Measurements from ENCODE around the gene SYNPR.

Gene SYNPR

GRCh38 chr3:63588895-63589294 lies 310.8 kb downstream of the SYNPR start:
- Histone ChIP-seq H3K36me3 (ENCODE audit: insufficient read depth, low read length) (no peaks in the 10 kb centered on the region), H3K9ac (ENCODE audit: low read length) (no peak overlapping the region), H3K27me3 (ENCODE audit: control insufficient read depth in 1 of 2, insufficient read depth in 2 of 2, low read length in 2 of 2) (no peaks in the 10 kb centered on the region), H3K9me3 (ENCODE audit: low read length) (peaks cover 4% of the 10 kb centered on the region), H3K4me1 (ENCODE audit: insufficient read depth, low read length) (no peaks in the 10 kb centered on the region), H3K27ac (ENCODE audit: low read depth, low read length) (no peak overlapping the region), H3K4me3 (ENCODE audit: low read depth in 1 of 2, low read length in 2 of 2) (no peak overlapping the region)

DNA sequence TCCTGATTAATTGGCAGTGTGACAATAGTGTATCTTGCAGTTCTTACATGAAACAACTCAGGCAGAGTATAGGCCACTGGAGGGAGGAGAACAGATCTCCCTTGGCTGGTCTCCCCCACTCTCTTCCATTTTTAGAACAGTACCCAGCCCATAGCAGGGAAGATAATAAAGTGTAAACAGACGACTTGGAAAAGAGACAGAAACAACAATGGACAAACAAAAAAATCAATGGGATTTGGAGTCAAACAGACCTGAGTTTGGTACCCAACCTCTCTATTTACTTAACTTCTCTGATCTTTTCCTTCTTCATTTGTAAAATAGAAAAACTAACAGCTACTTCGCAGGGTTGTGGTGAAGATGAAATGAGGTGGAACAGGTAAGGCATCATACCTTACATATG lies 315.7 kb downstream of the SYNPR start:
- H3K9me3 ChIP-seq (ENCODE audit: low read length), result peaks cover 4% of the 10 kb centered on the region
- H3K4me1 ChIP-seq (ENCODE audit: insufficient read depth, low read length), result no peaks in the 10 kb centered on the region
- H3K4me3 ChIP-seq (ENCODE audit: low read depth in 1 of 2, low read length in 2 of 2), result no peak overlapping the region
- H3K27me3 ChIP-seq (ENCODE audit: control insufficient read depth in 1 of 2, insufficient read depth in 2 of 2, low read length in 2 of 2), result no peaks in the 10 kb centered on the region
- no peak overlapping the region for H3K9ac ChIP-seq (ENCODE audit: low read length)
- no peaks in the 10 kb centered on the region for H3K36me3 ChIP-seq (ENCODE audit: insufficient read depth, low read length)
- H3K27ac ChIP-seq (ENCODE audit: low read depth, low read length), result no peak overlapping the region

DNA sequence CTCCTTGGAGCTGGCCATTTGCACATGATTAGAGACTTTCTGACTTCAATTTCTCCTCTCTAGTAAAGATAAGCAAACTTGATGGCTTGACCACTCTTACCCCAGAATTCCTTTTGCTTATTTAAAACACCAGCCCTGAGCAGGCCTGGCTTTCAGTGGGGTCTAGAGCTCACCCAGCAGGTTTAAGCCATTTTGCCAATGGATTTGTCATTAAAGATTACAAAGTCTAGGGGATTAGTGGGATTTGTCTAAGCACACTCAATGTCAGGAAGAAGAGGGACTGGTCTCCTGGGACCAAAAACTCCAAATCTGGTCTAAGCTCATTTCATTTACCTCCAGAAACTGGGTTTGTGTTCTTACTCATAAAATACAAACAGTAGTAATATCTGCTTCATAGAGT lies 317.1 kb downstream of the SYNPR start:
- Histone ChIP-seq H3K9ac (ENCODE audit: low read length) (no peak overlapping the region), H3K27me3 (ENCODE audit: control insufficient read depth in 1 of 2, insufficient read depth in 2 of 2, low read length in 2 of 2) (no peaks in the 10 kb centered on the region), H3K27ac (ENCODE audit: low read depth, low read length) (no peak overlapping the region), H3K4me3 (ENCODE audit: low read depth in 1 of 2, low read length in 2 of 2) (no peak overlapping the region), H3K9me3 (ENCODE audit: low read length) (no peaks in the 10 kb centered on the region), H3K4me1 (ENCODE audit: insufficient read depth, low read length) (no peaks in the 10 kb centered on the region), H3K36me3 (ENCODE audit: insufficient read depth, low read length) (no peaks in the 10 kb centered on the region)

GRCh38 chr3:63597019-63597418 lies 318.9 kb downstream of the SYNPR start:
- H3K9ac ChIP-seq (ENCODE audit: low read length), result no peak overlapping the region
- no peaks in the 10 kb centered on the region for H3K36me3 ChIP-seq (ENCODE audit: insufficient read depth, low read length)
- no peak overlapping the region for H3K4me3 ChIP-seq (ENCODE audit: low read depth in 1 of 2, low read length in 2 of 2)
- no peaks in the 10 kb centered on the region for H3K9me3 ChIP-seq (ENCODE audit: low read length)
- no peak overlapping the region for H3K27ac ChIP-seq (ENCODE audit: low read depth, low read length)
- H3K27me3 ChIP-seq (ENCODE audit: control insufficient read depth in 1 of 2, insufficient read depth in 2 of 2, low read length in 2 of 2), result no peaks in the 10 kb centered on the region
- H3K4me1 ChIP-seq (ENCODE audit: insufficient read depth, low read length), result no peaks in the 10 kb centered on the region

GRCh38 chr3:63607716-63608115 lies 329.6 kb downstream of the SYNPR start:
- no peak overlapping the region for H3K4me3 ChIP-seq (ENCODE audit: low read depth in 1 of 2, low read length in 2 of 2)
- no peaks in the 10 kb centered on the region for H3K4me1 ChIP-seq (ENCODE audit: insufficient read depth, low read length)
- H3K27me3 ChIP-seq (ENCODE audit: control insufficient read depth in 1 of 2, insufficient read depth in 2 of 2, low read length in 2 of 2), result no peaks in the 10 kb centered on the region
- H3K27ac ChIP-seq (ENCODE audit: low read depth, low read length), result no peak overlapping the region
- H3K9me3 ChIP-seq (ENCODE audit: low read length), result no peaks in the 10 kb centered on the region
- no peaks in the 10 kb centered on the region for H3K36me3 ChIP-seq (ENCODE audit: insufficient read depth, low read length)
- no peak overlapping the region for H3K9ac ChIP-seq (ENCODE audit: low read length)

- H3K9me3 ChIP-seq (ENCODE audit: low read length), result no peaks in the 10 kb centered on the region
- H3K27ac ChIP-seq (ENCODE audit: low read depth, low read length), result no peak overlapping the region
- H3K36me3 ChIP-seq (ENCODE audit: insufficient read depth, low read length), result no peaks in the 10 kb centered on the region
- H3K9ac ChIP-seq (ENCODE audit: low read length), result no peak overlapping the region
- H3K4me3 ChIP-seq (ENCODE audit: low read depth in 1 of 2, low read length in 2 of 2), result no peak overlapping the region
- H3K27me3 ChIP-seq (ENCODE audit: control insufficient read depth in 1 of 2, insufficient read depth in 2 of 2, low read length in 2 of 2), result no peaks in the 10 kb centered on the region
- no peaks in the 10 kb centered on the region for H3K4me1 ChIP-seq (ENCODE audit: insufficient read depth, low read length)
These were observed 331.3 kb downstream of the SYNPR start for GRCh38 chr3:63609408-63609807.

- no peaks in the 10 kb centered on the region for H3K4me1 ChIP-seq (ENCODE audit: insufficient read depth, low read length)
- no peak overlapping the region for H3K4me3 ChIP-seq (ENCODE audit: low read depth in 1 of 2, low read length in 2 of 2)
- no peak overlapping the region for H3K9ac ChIP-seq (ENCODE audit: low read length)
- no peaks in the 10 kb centered on the region for H3K27me3 ChIP-seq (ENCODE audit: control insufficient read depth in 1 of 2, insufficient read depth in 2 of 2, low read length in 2 of 2)
- no peak overlapping the region for H3K27ac ChIP-seq (ENCODE audit: low read depth, low read length)
- H3K36me3 ChIP-seq (ENCODE audit: insufficient read depth, low read length), result no peaks in the 10 kb centered on the region
- no peaks in the 10 kb centered on the region for H3K9me3 ChIP-seq (ENCODE audit: low read length)
These were observed 331.7 kb downstream of the SYNPR start for GRCh38 chr3:63609834-63610233.

DNA sequence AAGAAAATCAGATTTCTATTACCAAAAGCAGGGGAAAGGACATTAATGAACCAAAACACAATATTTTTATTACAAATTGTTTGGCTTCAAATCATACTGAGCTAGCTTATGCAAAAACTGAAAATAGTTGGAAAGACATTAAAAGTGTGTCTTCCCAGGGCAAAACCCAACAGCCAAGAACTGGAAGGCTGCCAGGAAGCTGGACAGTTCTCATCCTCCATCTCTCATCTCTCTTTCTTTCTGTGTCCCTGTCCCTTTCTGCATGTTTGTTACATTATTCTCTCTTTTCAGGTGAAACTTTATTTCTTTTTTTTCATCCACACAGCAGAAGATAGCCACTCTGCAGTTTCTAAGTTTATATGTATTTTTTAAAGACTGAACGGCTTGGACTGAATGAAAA lies 333.3 kb downstream of the SYNPR start:
- H3K4me3 ChIP-seq (ENCODE audit: low read depth in 1 of 2, low read length in 2 of 2), result no peak overlapping the region
- H3K9me3 ChIP-seq (ENCODE audit: low read length), result no peaks in the 10 kb centered on the region
- no peaks in the 10 kb centered on the region for H3K27me3 ChIP-seq (ENCODE audit: control insufficient read depth in 1 of 2, insufficient read depth in 2 of 2, low read length in 2 of 2)
- H3K4me1 ChIP-seq (ENCODE audit: insufficient read depth, low read length), result no peaks in the 10 kb centered on the region
- H3K27ac ChIP-seq (ENCODE audit: low read depth, low read length), result no peak overlapping the region
- H3K36me3 ChIP-seq (ENCODE audit: insufficient read depth, low read length), result no peaks in the 10 kb centered on the region
- H3K9ac ChIP-seq (ENCODE audit: low read length), result no peak overlapping the region

GRCh38 chr3:63613561-63613960 lies 335.5 kb downstream of the SYNPR start:
- Histone ChIP-seq H3K9ac (ENCODE audit: low read length) (no peak overlapping the region), H3K27ac (ENCODE audit: low read depth, low read length) (no peak overlapping the region), H3K4me3 (ENCODE audit: low read depth in 1 of 2, low read length in 2 of 2) (no peak overlapping the region), H3K9me3 (ENCODE audit: low read length) (no peaks in the 10 kb centered on the region), H3K36me3 (ENCODE audit: insufficient read depth, low read length) (no peaks in the 10 kb centered on the region), H3K27me3 (ENCODE audit: control insufficient read depth in 1 of 2, insufficient read depth in 2 of 2, low read length in 2 of 2) (no peaks in the 10 kb centered on the region), H3K4me1 (ENCODE audit: insufficient read depth, low read length) (no peaks in the 10 kb centered on the region)

GRCh38 chr3:63617391-63617790 lies 339.3 kb downstream of the SYNPR start:
- H3K27me3 ChIP-seq (ENCODE audit: control insufficient read depth in 1 of 2, insufficient read depth in 2 of 2, low read length in 2 of 2), result no peaks in the 10 kb centered on the region
- no peaks in the 10 kb centered on the region for H3K36me3 ChIP-seq (ENCODE audit: insufficient read depth, low read length)
- no peaks in the 10 kb centered on the region for H3K9me3 ChIP-seq (ENCODE audit: low read length)
- no peak overlapping the region for H3K27ac ChIP-seq (ENCODE audit: low read depth, low read length)
- no peaks in the 10 kb centered on the region for H3K4me1 ChIP-seq (ENCODE audit: insufficient read depth, low read length)
- no peak overlapping the region for H3K9ac ChIP-seq (ENCODE audit: low read length)
- no peak overlapping the region for H3K4me3 ChIP-seq (ENCODE audit: low read depth in 1 of 2, low read length in 2 of 2)

GRCh38 chr3:63624941-63625560 lies 346.9 kb downstream of the SYNPR start:
- Histone ChIP-seq H3K9ac (ENCODE audit: low read length) (no peak overlapping the region), H3K27ac (ENCODE audit: low read depth, low read length) (no peak overlapping the region), H3K9me3 (ENCODE audit: low read length) (no peaks in the 10 kb centered on the region), H3K27me3 (ENCODE audit: control insufficient read depth in 1 of 2, insufficient read depth in 2 of 2, low read length in 2 of 2) (no peaks in the 10 kb centered on the region), H3K4me1 (ENCODE audit: insufficient read depth, low read length) (no peaks in the 10 kb centered on the region), H3K4me3 (ENCODE audit: low read depth in 1 of 2, low read length in 2 of 2) (no peak overlapping the region), H3K36me3 (ENCODE audit: insufficient read depth, low read length) (no peaks in the 10 kb centered on the region)

DNA sequence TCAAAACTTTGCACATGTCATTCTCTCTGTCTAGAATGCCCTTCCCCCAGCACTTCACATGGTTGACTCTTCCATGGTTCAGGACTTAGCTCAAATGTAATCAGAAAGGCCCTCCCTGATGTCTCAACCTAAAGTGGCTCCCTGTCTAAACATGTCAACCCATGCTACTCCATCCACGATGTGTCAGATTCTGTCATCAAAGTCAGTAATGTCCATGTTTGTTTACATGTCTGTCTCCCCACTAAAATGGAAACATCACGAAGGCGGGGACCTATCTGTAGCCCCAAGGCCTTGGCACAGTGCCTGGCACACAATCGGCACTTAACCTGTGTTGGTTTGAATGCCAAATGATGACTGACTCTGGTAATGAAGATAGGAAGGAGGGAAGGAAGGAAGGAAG lies 353.6 kb downstream of the SYNPR start:
- H3K27me3 ChIP-seq (ENCODE audit: control insufficient read depth in 1 of 2, insufficient read depth in 2 of 2, low read length in 2 of 2), result no peaks in the 10 kb centered on the region
- no peaks in the 10 kb centered on the region for H3K4me1 ChIP-seq (ENCODE audit: insufficient read depth, low read length)
- H3K9ac ChIP-seq (ENCODE audit: low read length), result no peak overlapping the region
- no peak overlapping the region for H3K27ac ChIP-seq (ENCODE audit: low read depth, low read length)
- no peak overlapping the region for H3K4me3 ChIP-seq (ENCODE audit: low read depth in 1 of 2, low read length in 2 of 2)
- no peaks in the 10 kb centered on the region for H3K9me3 ChIP-seq (ENCODE audit: low read length)
- no peaks in the 10 kb centered on the region for H3K36me3 ChIP-seq (ENCODE audit: insufficient read depth, low read length)

Data from muscle layer of colon (tissue), 2 donors.